PFSK-1 (cell line): Measurements from ENCODE around the gene TMEM11.

Source experiments
- POLR2AphosphoS5 ChIP-seq: IDR thresholded peaks from 2 replicates; pipeline ENCODE4 v1.6.1; 2012; ENCODE audit warnings: low read depth, mild to moderate bottlenecking, control low read depth, low read length, moderate library complexity
- TF ChIP-seq, protein P1 (sequence below), 2 experiments: IDR thresholded peaks; 2 replicates each; pipeline versions ENCODE4 v1.6.1 to v1.8.0; 2011 to 2012; ENCODE audit warnings: low read depth in 2 of 2, low read length in 2 of 2, control low read depth in 1 of 2, inconsistent platforms in 1 of 2, mild to moderate bottlenecking in 1 of 2, moderate library complexity in 1 of 2; ENCODE audit not compliant: insufficient read depth in 1 of 2

- TF ChIP-seq POLR2AphosphoS5 = no peak
- TF ChIP-seq, protein P1, sequence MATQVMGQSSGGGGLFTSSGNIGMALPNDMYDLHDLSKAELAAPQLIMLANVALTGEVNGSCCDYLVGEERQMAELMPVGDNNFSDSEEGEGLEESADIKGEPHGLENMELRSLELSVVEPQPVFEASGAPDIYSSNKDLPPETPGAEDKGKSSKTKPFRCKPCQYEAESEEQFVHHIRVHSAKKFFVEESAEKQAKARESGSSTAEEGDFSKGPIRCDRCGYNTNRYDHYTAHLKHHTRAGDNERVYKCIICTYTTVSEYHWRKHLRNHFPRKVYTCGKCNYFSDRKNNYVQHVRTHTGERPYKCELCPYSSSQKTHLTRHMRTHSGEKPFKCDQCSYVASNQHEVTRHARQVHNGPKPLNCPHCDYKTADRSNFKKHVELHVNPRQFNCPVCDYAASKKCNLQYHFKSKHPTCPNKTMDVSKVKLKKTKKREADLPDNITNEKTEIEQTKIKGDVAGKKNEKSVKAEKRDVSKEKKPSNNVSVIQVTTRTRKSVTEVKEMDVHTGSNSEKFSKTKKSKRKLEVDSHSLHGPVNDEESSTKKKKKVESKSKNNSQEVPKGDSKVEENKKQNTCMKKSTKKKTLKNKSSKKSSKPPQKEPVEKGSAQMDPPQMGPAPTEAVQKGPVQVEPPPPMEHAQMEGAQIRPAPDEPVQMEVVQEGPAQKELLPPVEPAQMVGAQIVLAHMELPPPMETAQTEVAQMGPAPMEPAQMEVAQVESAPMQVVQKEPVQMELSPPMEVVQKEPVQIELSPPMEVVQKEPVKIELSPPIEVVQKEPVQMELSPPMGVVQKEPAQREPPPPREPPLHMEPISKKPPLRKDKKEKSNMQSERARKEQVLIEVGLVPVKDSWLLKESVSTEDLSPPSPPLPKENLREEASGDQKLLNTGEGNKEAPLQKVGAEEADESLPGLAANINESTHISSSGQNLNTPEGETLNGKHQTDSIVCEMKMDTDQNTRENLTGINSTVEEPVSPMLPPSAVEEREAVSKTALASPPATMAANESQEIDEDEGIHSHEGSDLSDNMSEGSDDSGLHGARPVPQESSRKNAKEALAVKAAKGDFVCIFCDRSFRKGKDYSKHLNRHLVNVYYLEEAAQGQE (IDR thresholded peaks at IDR 0.05; ENCODE audit: insufficient read depth in 1 of 2, low read depth in 2 of 2, low read length in 2 of 2) = no peak
Measured at GRCh38 chr17:21163101-21163500, 50.9 kb downstream of the TMEM11 start.
